Psoas muscle (tissue), 8 donors: ENCODE measurements around the gene RAD51B. TPM values are rescaled to one million over a fixed set of nuclear protein-coding genes. Genes with fewer than 3 reads are reported as not detected.

Source experiments
- ATAC-seq, 4 donors: fragments of 200-7000 bp; cut with Tn5 transposase; one replicate each; pipeline ENCODE4 v1.9.1; 2020; ENCODE audit warnings: moderate library complexity in 3 of 4, mild to moderate bottlenecking in 2 of 4
- DNase-seq, 2 donors: peaks; one replicate each; pipeline ENCODE4 v3.0.0-alpha.2; 2020
- H3K27ac ChIP-seq: fragments of 200-600 bp; one replicate; pipeline ENCODE4 v1.8.0; 2022
- H3K27me3 ChIP-seq, 3 donors: fragments of 200-600 bp in 1 of 3; one replicate each; pipeline versions ENCODE4 v1.6.1 to v1.8.0; 2013 to 2022; ENCODE audit warnings: low read length in 2 of 3, mild to moderate bottlenecking in 2 of 3, moderate library complexity in 1 of 3; ENCODE audit not compliant: insufficient read depth in 3 of 3
- H3K36me3 ChIP-seq, 2 donors: fragments of 200-600 bp in 1 of 2; one replicate each; pipeline versions ENCODE4 v1.6.1 to v1.8.0; 2013 to 2022; ENCODE audit warnings: low read depth in 1 of 2, mild to moderate bottlenecking in 1 of 2, moderate library complexity in 1 of 2; ENCODE audit not compliant: insufficient read depth in 1 of 2
- H3K4me1 ChIP-seq: fragments of 200-600 bp; one replicate; pipeline ENCODE4 v1.8.0; 2022
- H3K4me3 ChIP-seq: fragments of 200-600 bp; one replicate; pipeline ENCODE4 v1.8.0; 2022; ENCODE audit warnings: mild to moderate bottlenecking
- H3K9me3 ChIP-seq: fragments of 200-600 bp; one replicate; pipeline ENCODE4 v1.8.0; 2022
- WGBS, 3 donors: extraction: QIAGEN DNeasy Blood & Tissue Kit; methylation state at CpG; one replicate each; pipeline versions ENCODE4 v1.1.6 to v1.1.7; 2013; 5-methylcytosine and 5-hydroxymethylcytosine counted together
- intact Hi-C, 2 donors: fragments of 100-400 bp; cut with DNase I; formaldehyde crosslinking; loops; one replicate each; pipeline versions ENCODE4 v1.11.0 to v1.14.2; 2022
- polyA plus RNA-seq, 3 donors: library from polyadenylated mRNA; stranded (reverse); fragments of 200-250 nt; gene quantifications; one replicate each; pipeline ENCODE4 v1.2.3, GENCODE V29; 2013
- total RNA-seq, 4 donors: library from RNA; stranded (reverse); fragmentation: NEBNext Ultra II Directional in 2 of 4; extraction: Animal tissue kit (Norgen Biotek cat#: 25700) in 2 of 4; gene quantifications; one replicate each; pipeline versions ENCODE4 v1.2.1 to v1.2.4, GENCODE V29; 2021 to 2023
- TF ChIP-seq, protein P1 (sequence below): fragments of 200-600 bp; IDR thresholded peaks from one replicate; pipeline ENCODE4 v1.8.0; 2022; ENCODE audit warnings: antibody characterized with exemption
- donor health status: healthy with polysubstance abuse.
- donor health status: DM: no; HTN: no; CAD: no; lungs with moderate emphysema.
- donor health status: Bipolar disorder and iron deficiency.
- donor health status: healthy.
- donor health status: DM: yes; HTN: yes; CAD: no.
- donor health status: DM: no; HTN: no; CAD: no.
- donor health status: DM: no; HTN: no; CAD: no.
- donor health status: DM: yes; HTN: yes; CAD: no.

Gene RAD51B
- total and polyA plus RNA-seq, 7 donors = 0.60 to 7.2 (median 2.2) TPM

DNA sequence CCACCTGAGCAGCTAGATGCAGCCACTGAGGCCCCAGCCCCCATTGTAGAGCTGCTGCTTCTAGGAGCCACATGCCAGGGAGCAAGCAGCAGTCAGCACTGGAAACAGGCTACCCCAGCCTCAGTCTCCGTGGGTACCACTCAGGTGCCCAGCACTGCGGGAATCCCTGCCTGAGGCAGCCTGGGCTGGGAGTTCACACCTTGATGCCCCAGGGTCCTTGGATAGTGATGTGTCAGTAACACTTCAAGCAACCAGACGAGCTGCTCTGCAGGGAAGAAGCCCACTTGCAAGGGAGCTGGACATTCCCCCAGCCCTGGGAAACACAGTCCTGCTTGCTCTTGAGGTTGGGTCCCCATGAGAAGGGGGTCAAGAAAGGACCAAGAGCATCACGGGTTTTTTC lies 882.6 kb downstream of the RAD51B start:
- Histone ChIP-seq H3K27ac (no peak overlapping the region), H3K9me3 (no peaks in the 10 kb centered on the region), H3K36me3 (no peaks in the 10 kb centered on the region), H3K4me1 (peaks cover 3% of the 10 kb centered on the region), H3K4me3 (no peak overlapping the region), H3K27me3 (no peaks in the 10 kb centered on the region)
- DNase-seq (no peak), ATAC-seq (no peak)
- WGBS, 3 donors = 93 to 100% (median 94%) methylated on average over 4 of the region's 4 CpGs
- TF ChIP-seq, protein P1, sequence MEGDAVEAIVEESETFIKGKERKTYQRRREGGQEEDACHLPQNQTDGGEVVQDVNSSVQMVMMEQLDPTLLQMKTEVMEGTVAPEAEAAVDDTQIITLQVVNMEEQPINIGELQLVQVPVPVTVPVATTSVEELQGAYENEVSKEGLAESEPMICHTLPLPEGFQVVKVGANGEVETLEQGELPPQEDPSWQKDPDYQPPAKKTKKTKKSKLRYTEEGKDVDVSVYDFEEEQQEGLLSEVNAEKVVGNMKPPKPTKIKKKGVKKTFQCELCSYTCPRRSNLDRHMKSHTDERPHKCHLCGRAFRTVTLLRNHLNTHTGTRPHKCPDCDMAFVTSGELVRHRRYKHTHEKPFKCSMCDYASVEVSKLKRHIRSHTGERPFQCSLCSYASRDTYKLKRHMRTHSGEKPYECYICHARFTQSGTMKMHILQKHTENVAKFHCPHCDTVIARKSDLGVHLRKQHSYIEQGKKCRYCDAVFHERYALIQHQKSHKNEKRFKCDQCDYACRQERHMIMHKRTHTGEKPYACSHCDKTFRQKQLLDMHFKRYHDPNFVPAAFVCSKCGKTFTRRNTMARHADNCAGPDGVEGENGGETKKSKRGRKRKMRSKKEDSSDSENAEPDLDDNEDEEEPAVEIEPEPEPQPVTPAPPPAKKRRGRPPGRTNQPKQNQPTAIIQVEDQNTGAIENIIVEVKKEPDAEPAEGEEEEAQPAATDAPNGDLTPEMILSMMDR = no peak
- intact Hi-C loops = no loop called here

DNA sequence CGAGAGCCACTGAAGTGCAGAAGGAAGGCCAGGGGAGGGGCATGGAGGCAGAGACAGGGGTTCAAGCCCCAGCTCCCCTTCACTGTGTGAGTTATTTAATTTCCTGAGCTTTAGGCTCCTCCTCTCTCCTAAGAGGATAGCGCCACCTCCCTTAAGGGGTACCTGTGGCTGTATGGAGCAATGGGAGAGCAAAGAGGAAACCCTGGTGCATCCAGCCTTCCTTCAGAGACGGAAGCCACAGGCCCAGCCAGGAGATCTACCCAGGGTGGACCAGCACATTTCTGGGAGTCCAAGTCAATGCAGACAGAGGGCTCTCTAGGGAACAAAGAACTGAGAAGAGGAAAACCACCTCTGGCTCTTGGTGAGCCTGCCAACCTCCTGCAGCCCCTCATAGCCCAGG lies 883.0 kb downstream of the RAD51B start:
- Histone ChIP-seq H3K27me3 (no peaks in the 10 kb centered on the region), H3K4me1 (peaks cover 3% of the 10 kb centered on the region), H3K9me3 (no peaks in the 10 kb centered on the region), H3K36me3 (no peaks in the 10 kb centered on the region), H3K4me3 (no peak overlapping the region), H3K27ac (no peak overlapping the region)
- TF ChIP-seq, protein P1 = no peak
- ATAC-seq (no peak), DNase-seq (no peak)
- WGBS, 3 donors = 92 to 98% (median 95%) methylated on average over 3 of the region's 3 CpGs
- intact Hi-C loops = no loop called here

DNA sequence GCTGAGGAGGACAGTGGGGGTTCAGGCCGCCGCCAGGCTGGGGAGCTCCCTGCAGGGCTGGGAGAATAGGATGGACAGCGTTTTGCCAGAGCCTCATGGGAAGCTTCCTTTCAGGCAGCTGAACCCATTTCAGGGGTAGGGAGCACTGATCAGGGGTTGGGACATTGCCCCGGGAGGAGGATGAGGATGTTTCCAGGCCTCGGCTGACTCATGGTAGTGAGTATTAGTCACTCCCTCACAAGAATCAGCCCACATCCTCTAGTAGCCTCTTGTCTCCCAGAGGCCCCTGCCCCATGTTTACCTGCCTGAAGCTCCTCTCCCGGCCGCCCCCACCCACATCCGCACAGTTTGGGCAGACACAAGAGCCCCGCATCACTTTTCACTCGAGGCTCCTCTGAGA lies 883.5 kb downstream of the RAD51B start:
- ATAC-seq (peak; percentile 43 to 60 (median 49)), DNase-seq (peak in 1 of 2 donors; percentile 45)
- H3K36me3 ChIP-seq = no peaks in the 10 kb centered on the region
- H3K27me3 ChIP-seq = no peaks in the 10 kb centered on the region
- no peaks in the 10 kb centered on the region for H3K9me3 ChIP-seq
- intact Hi-C loops = no loop called here
- H3K4me1 ChIP-seq = peaks cover 3% of the 10 kb centered on the region
- H3K4me3 ChIP-seq = no peak overlapping the region
- TF ChIP-seq, protein P1 = no peak
- H3K27ac ChIP-seq = no peak overlapping the region
- 77 to 89% (median 87%) methylated on average over 10 of the region's 10 CpGs for WGBS, 3 donors

DNA sequence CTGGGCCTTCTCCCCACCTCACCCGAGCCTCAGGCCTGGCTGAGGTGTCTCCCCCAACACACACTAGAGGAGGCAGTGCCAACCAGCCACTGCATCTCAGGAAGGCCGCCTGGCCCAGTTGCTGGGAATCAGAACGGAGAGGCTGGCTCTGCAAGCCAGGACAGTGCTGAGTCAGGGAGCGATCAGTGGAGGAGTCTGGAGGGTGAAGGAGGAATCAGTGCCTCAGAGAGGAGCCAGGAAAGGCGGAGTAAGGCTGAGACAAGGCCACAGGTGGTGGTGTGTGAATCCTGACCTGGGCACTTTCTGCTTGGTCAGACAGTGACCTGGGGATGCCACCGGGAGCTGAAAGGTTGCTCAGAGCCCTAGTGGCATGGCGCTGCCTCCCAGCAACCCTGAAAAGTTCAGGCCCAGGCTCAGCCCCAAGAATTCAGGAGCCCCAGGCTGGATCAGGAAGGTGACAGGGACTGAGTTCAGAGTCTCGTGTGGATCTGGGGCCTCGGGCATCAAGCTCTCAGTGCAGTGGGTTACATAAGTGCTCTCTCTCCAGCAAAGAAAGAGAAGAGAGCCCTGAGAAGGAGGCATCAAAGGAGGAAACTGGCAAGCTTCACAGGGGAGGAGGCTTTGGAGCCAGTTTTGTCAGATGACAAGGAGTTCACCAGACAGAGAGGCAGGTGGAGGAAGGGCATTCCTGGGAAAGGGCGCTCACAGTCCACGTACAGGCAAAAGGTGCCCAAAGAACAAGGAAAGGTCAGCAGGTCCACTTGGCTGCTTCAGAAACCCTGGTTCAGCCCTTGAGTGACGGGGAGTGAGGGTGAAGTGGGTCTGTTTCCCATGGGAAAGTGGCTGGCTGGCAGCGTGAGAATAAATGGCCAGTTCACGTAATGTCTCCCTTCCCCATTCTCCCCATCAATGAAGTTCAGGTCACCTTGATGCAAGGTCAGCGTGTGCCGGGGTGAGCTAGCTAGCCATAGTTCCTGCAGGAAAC lies 885.4 kb downstream of the RAD51B start:
- peak in 1 of 2 donors; percentile 36 for DNase-seq
- H3K27ac ChIP-seq = no peak overlapping the region
- intact Hi-C loops = no loop called here
- peak in 3 of 4 donors; percentile 21 to 52 (median 33) for ATAC-seq
- no peaks in the 10 kb centered on the region for H3K36me3 ChIP-seq
- no peaks in the 10 kb centered on the region for H3K27me3 ChIP-seq
- TF ChIP-seq, protein P1 = no peak
- peaks cover 3% of the 10 kb centered on the region for H3K4me1 ChIP-seq
- 88 to 89% (median 88%) methylated on average over 16 of the region's 16 CpGs for WGBS, 3 donors
- no peak overlapping the region for H3K4me3 ChIP-seq
- H3K9me3 ChIP-seq = no peaks in the 10 kb centered on the region
